A673 (cell line): ENCODE data around the gene OXGR1. TPM values are rescaled to one million over a fixed set of nuclear protein-coding genes. Genes with fewer than 3 reads are reported as not detected.

Experiments
- BruUV-seq: library from RNA; stranded (reverse); fragments of 400-500 nt; replicated peaks from 2 replicates; lab custom pipeline; 2021; lab: Mats Ljungman, UMichigan
- CTCF ChIA-PET: fragments of 300-600 bp; sonication (Branson Sonifier 250); formaldehyde crosslinking; loops from one replicate; lab custom pipeline; 2022; ENCODE audit warnings: antibody characterized with exemption; lab: Charles Lee
- POLR2A ChIA-PET: fragments of 300-600 bp; sonication (Branson Sonifier 250); formaldehyde crosslinking; loops from one replicate; lab custom pipeline; 2022; ENCODE audit warnings: antibody characterized with exemption; ENCODE audit not compliant: low non-redundant PET; lab: Charles Lee
- DNase-seq: peaks from one replicate; pipeline ENCODE4 v3.0.0-alpha.2; 2015; ENCODE audit warnings: low spot score
- H3K27ac ChIP-seq: fragments of 200-600 bp; sonication (generic); 2 replicates; pipeline ENCODE4 v1.5.1; 2016; ENCODE audit warnings: mixed run types, low read depth, mild to moderate bottlenecking, mixed read lengths, antibody characterized with exemption, low read length; ENCODE audit not compliant: poor library complexity, severe bottlenecking
- H3K27me3 ChIP-seq: fragments of 200-600 bp; sonication (generic); replicated peaks from 2 replicates; pipeline ENCODE4 v1.6.1; 2017; ENCODE audit warnings: mixed run types, low read depth, mild to moderate bottlenecking, mixed read lengths, antibody characterized with exemption, low read length; ENCODE audit not compliant: insufficient read depth, poor library complexity
- H3K36me3 ChIP-seq: fragments of 200-600 bp; sonication (generic); 2 replicates; pipeline ENCODE4 v1.6.1; 2016; ENCODE audit warnings: mixed run types, mild to moderate bottlenecking, mixed read lengths, antibody characterized with exemption, low read length; ENCODE audit not compliant: insufficient read depth, poor library complexity, severe bottlenecking
- H3K4me1 ChIP-seq: fragments of 200-600 bp; sonication (generic); 2 replicates; pipeline ENCODE4 v1.6.1; 2017; ENCODE audit warnings: mixed run types, mild to moderate bottlenecking, mixed read lengths, antibody characterized with exemption, low read length; ENCODE audit not compliant: insufficient read depth, poor library complexity, severe bottlenecking
- H3K4me3 ChIP-seq: fragments of 200-600 bp; sonication (generic); 2 replicates; pipeline ENCODE4 v1.5.1; 2016; ENCODE audit warnings: low read depth, mixed run types, mild to moderate bottlenecking, mixed read lengths, low read length; ENCODE audit not compliant: poor library complexity, severe bottlenecking
- H3K9me3 ChIP-seq: fragments of 200-600 bp; sonication (generic); 2 replicates; pipeline ENCODE4 v1.6.1; 2016; ENCODE audit warnings: mixed run types, low read depth, mild to moderate bottlenecking, mixed read lengths, antibody characterized with exemption, low read length; ENCODE audit not compliant: poor library complexity, severe bottlenecking
- EZH2 ChIP-seq: fragments of 200-600 bp; sonication (generic); IDR thresholded peaks from 2 replicates; pipeline ENCODE4 v1.6.1; 2017; ENCODE audit warnings: borderline replicate concordance, low read depth, mild to moderate bottlenecking, mixed read lengths, antibody characterized with exemption, low read length; ENCODE audit not compliant: poor library complexity, severe bottlenecking
- intact Hi-C: fragments of 100-400 bp; cut with micrococcal nuclease; formaldehyde crosslinking; loops from one replicate; pipeline ENCODE4 v1.10.0; 2022; ENCODE audit not compliant: unreplicated experiment
- total RNA-seq: library from RNA; stranded (reverse); gene quantifications from 2 replicates; pipeline ENCODE4 v1.2.3, GENCODE V29; 2021
- TF ChIP-seq, protein P1 (sequence below): fragments of 300-800, 200-600 bp; sonication (generic); conservative IDR thresholded peaks from 2 replicates; pipeline ENCODE4 v1.5.1; 2017; ENCODE audit warnings: low read depth, mild to moderate bottlenecking, antibody characterized with exemption, low read length, moderate library complexity, mixed read lengths

Gene OXGR1
- total RNA-seq, 1 experiment from 2014 or later, result not detected

GRCh38 chr13:96967248-96967745 is 27.0 kb downstream of the OXGR1 start:
- intact Hi-C loops, result no loop called here
- CTCF ChIA-PET, result interaction anchor here (0.6 to 0.9 kb wide), 4 partner anchors 10 to 947 kb away, joined by 3 to 7 read pairs (median 4); no protein-coding TSS in a partner anchor
- POLR2A ChIA-PET, result no interaction called here

DNA sequence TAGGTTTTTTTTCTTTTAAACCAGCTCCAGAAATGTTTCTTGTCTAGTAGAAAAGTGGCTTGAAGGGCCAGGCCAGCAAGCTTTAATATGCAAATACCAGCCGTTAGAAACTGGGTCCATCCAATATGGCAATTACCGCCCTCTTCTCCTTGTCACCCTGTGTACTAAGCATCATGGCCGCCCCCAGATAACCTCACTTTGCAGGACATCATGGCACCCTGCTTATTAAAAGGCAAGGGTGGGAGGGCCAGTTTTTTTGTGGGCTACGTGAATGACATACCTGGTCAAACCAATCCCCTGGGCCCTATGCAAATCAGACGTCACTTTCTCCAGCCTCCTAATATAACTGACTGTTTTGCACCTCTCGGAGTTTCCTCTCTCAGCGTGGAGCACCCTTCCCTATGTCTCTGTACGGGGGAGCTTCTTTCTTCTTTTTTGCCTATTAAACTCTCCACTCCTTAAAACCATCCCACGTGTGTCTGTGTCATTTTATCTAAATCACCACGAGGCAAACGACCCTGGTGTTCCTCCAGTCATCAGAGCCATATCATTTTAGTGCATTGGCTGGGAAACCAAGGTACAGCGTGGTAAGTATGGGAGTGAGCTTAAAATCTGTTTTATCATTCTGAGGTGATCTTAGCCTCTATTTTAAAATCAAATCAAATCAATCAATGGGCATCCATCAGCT is 27.7 kb downstream of the OXGR1 start:
- BruUV-seq, result no TSS peak
- Histone ChIP-seq H3K9me3 (peaks cover 30% of the 10 kb centered on the region), H3K4me3 (no peak overlapping the region), H3K27ac (no peak overlapping the region), H3K36me3 (no peaks in the 10 kb centered on the region), H3K4me1 (no peaks in the 10 kb centered on the region), H3K27me3 (no peaks in the 10 kb centered on the region)
- ChIA-PET POLR2A (no interaction called here), CTCF (interaction anchor here (0.9 kb wide), 1 partner anchor 11 kb away, joined by 3 read pairs; no protein-coding TSS in a partner anchor)
- no peak for DNase-seq
- intact Hi-C loops, result no loop called here
- TF ChIP-seq, protein P1, sequence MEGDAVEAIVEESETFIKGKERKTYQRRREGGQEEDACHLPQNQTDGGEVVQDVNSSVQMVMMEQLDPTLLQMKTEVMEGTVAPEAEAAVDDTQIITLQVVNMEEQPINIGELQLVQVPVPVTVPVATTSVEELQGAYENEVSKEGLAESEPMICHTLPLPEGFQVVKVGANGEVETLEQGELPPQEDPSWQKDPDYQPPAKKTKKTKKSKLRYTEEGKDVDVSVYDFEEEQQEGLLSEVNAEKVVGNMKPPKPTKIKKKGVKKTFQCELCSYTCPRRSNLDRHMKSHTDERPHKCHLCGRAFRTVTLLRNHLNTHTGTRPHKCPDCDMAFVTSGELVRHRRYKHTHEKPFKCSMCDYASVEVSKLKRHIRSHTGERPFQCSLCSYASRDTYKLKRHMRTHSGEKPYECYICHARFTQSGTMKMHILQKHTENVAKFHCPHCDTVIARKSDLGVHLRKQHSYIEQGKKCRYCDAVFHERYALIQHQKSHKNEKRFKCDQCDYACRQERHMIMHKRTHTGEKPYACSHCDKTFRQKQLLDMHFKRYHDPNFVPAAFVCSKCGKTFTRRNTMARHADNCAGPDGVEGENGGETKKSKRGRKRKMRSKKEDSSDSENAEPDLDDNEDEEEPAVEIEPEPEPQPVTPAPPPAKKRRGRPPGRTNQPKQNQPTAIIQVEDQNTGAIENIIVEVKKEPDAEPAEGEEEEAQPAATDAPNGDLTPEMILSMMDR, result no peak
- no peak for TF ChIP-seq EZH2

More at GRCh38 chr13:96967248-96967745, 27.0 kb downstream of the OXGR1 start:
- DNase-seq, result no peak
- H3K27me3 ChIP-seq, result no peaks in the 10 kb centered on the region
- H3K4me1 ChIP-seq, result no peaks in the 10 kb centered on the region
- H3K9me3 ChIP-seq, result peaks cover 30% of the 10 kb centered on the region
- no peak overlapping the region for H3K27ac ChIP-seq
- H3K36me3 ChIP-seq, result no peaks in the 10 kb centered on the region
- no peak overlapping the region for H3K4me3 ChIP-seq
- BruUV-seq, result no TSS peak
- TF ChIP-seq, protein P1, result no peak
- no peak for TF ChIP-seq EZH2

- no peak for DNase-seq
- ChIA-PET POLR2A (no interaction called here), CTCF (interaction anchor here (0.7 kb wide), 1 partner anchor 178 kb away, joined by 3 read pairs; no protein-coding TSS in a partner anchor)
- no peak overlapping the region for H3K4me3 ChIP-seq
- TF ChIP-seq, protein P1, result no peak
- no peak for TF ChIP-seq EZH2
- no peaks in the 10 kb centered on the region for H3K4me1 ChIP-seq
- peaks cover 27% of the 10 kb centered on the region for H3K9me3 ChIP-seq
- no TSS peak for BruUV-seq
- H3K27ac ChIP-seq, result no peak overlapping the region
- no peaks in the 10 kb centered on the region for H3K27me3 ChIP-seq
- intact Hi-C loops, result no loop called here
- no peaks in the 10 kb centered on the region for H3K36me3 ChIP-seq
Observed at GRCh38 chr13:96963786-96964475, 30.3 kb downstream of the OXGR1 start.
